ENCODE measurements around the gene MGAT4C.
"Not testable (repeated sequence)": the region's sequence is repeated elsewhere in the genome, so short reads cannot be mapped to it uniquely, and the experiment has no call there.

MGAT4C gene

DNA sequence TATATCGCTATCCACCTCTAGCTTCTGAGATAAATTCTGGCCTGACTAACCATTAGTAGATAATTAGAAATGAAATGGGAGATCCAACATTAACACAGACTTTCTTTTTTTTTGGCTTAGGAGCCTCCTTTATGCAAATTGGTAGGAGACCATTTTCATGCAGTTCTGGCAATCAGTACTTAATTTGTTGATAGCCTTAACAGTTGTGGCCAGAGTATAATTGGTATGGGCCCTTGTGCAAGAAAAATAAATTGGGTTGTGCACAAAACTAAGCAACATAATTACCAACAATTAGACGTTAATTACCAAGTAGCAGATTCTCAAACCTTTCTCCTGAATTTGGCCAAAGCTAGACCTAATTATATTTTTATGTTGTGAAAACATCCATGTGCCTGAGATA is 111.0 kb downstream of the MGAT4C start:
- Mint-ChIP-seq H3K27me3 (no peaks in the 10 kb centered on the region), H3K27ac (no peak overlapping the region), H3K36me3 (ENCODE audit: insufficient read depth) (no peaks in the 10 kb centered on the region), H3K4me3 (no peak overlapping the region), H3K9me3 (peaks cover 0 to 12% of the 10 kb centered on the region in 2 donors), H3K4me1 (ENCODE audit: low read depth in 2 of 2) (no peaks in the 10 kb centered on the region)
- no peak for DNase-seq
- no peak for ATAC-seq (replicated peaks)

DNA sequence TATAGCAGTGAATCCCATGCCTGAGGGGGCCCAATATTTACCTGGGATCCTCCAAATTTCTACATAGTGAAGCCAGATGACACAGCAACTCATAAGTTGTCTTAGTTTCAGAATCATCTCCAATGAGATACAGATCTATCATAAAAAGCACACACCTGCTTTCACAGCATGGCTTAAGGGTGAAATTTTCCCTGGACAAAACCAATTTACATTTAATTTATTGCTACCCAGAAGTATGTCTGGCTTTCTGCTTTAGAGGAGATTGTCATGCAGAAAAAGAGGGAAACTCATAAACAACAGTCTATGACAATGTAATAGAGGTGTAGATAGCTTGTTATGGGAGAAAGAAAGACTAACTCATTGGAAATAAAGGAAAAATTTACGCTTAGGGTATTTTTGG is 113.0 kb downstream of the MGAT4C start:
- ATAC-seq (replicated peaks): no peak
- no peak overlapping the region for H3K4me3 Mint-ChIP-seq
- no peak for DNase-seq
- no peaks in the 10 kb centered on the region for H3K27me3 Mint-ChIP-seq
- H3K27ac Mint-ChIP-seq: no peak overlapping the region
- H3K36me3 Mint-ChIP-seq (ENCODE audit: insufficient read depth): no peaks in the 10 kb centered on the region
- no peaks in the 10 kb centered on the region for H3K4me1 Mint-ChIP-seq (ENCODE audit: low read depth in 2 of 2)
- peaks cover 3 to 14% of the 10 kb centered on the region in 2 donors for H3K9me3 Mint-ChIP-seq

DNA sequence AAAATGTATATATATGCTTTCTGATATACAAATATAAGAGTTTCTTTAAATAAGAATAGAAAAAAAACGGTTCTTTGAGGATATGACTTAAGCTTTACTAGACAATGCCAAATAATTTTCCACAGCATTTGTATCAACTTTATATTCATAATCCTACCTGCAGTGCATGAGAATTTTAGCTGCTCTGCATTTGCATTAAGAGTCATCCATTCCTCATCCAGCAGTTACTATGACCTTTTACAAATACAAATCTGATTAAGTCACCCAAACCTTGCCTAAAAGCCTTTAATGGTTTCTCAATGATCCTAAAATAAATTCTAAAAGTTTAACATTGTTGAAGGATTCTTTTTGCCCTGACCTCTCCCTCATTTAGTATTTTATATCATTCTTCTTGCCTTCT is 116.5 kb downstream of the MGAT4C start:
- H3K36me3 Mint-ChIP-seq (ENCODE audit: insufficient read depth): no peaks in the 10 kb centered on the region
- no peaks in the 10 kb centered on the region for H3K4me1 Mint-ChIP-seq (ENCODE audit: low read depth in 2 of 2)
- no peak overlapping the region for H3K4me3 Mint-ChIP-seq
- H3K27ac Mint-ChIP-seq: no peak overlapping the region
- peaks cover 10 to 32% of the 10 kb centered on the region in 2 donors for H3K9me3 Mint-ChIP-seq
- DNase-seq (no peak), ATAC-seq (replicated peaks) (no peak)
- H3K27me3 Mint-ChIP-seq: no peaks in the 10 kb centered on the region

- no peaks in the 10 kb centered on the region for H3K4me1 Mint-ChIP-seq (ENCODE audit: low read depth in 2 of 2)
- H3K4me3 Mint-ChIP-seq: no peak overlapping the region
- no peak for DNase-seq
- no peaks in the 10 kb centered on the region for H3K27me3 Mint-ChIP-seq
- H3K9me3 Mint-ChIP-seq: peaks cover 10 to 32% of the 10 kb centered on the region in 2 donors
- H3K27ac Mint-ChIP-seq: no peak overlapping the region
- ATAC-seq (replicated peaks): no peak
- H3K36me3 Mint-ChIP-seq (ENCODE audit: insufficient read depth): no peaks in the 10 kb centered on the region
Observed at GRCh38 chr12:86138770-86139169, 117.4 kb downstream of the MGAT4C start.

- no peaks in the 10 kb centered on the region for H3K36me3 Mint-ChIP-seq (ENCODE audit: insufficient read depth)
- H3K4me3 Mint-ChIP-seq: no peak overlapping the region
- DNase-seq (no peak), ATAC-seq (replicated peaks) (no peak)
- H3K27ac Mint-ChIP-seq: no peak overlapping the region
- no peaks in the 10 kb centered on the region for H3K27me3 Mint-ChIP-seq
- H3K9me3 Mint-ChIP-seq: peaks cover 10 to 25% of the 10 kb centered on the region in 2 donors
- no peaks in the 10 kb centered on the region for H3K4me1 Mint-ChIP-seq (ENCODE audit: low read depth in 2 of 2)
Observed at GRCh38 chr12:86137936-86138335, 118.3 kb downstream of the MGAT4C start.

DNA sequence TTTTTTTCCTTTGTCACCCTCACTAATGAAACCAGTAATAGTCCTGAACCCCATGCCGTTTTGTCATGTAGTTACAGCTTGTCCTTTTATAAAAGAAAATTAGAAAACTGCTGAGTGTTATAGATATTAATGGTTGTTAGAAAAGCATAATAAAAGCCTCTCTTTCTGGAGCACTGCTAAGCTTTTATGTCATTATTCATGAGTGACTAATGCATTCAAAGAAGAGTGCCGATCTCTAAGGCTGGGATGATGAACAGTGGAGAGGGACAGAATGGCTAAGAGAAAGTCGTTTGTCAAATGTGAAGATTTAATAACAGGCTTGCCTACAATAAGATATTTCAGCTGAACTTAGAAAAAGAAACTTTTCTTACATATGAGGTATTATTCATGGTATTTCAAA is 121.6 kb downstream of the MGAT4C start:
- H3K27me3 Mint-ChIP-seq: no peaks in the 10 kb centered on the region

GRCh38 chr12:86126900-86127299 is 129.3 kb downstream of the MGAT4C start:
- not testable (repeated sequence) for H3K27ac Mint-ChIP-seq; H3K27me3 Mint-ChIP-seq; H3K4me1 Mint-ChIP-seq (ENCODE audit: low read depth in 2 of 2); H3K4me3 Mint-ChIP-seq; ATAC-seq (replicated peaks); H3K36me3 Mint-ChIP-seq (ENCODE audit: insufficient read depth); H3K9me3 Mint-ChIP-seq; DNase-seq

More for the DNA sequence above, 121.6 kb downstream of the MGAT4C start:
- Mint-ChIP-seq H3K4me1 (ENCODE audit: low read depth in 2 of 2) (no peaks in the 10 kb centered on the region), H3K27ac (no peak overlapping the region), H3K4me3 (no peak overlapping the region), H3K36me3 (ENCODE audit: insufficient read depth) (no peaks in the 10 kb centered on the region), H3K9me3 (peaks cover 8 to 25% of the 10 kb centered on the region in 2 donors)
- DNase-seq (no peak), ATAC-seq (replicated peaks) (no peak)

DNA sequence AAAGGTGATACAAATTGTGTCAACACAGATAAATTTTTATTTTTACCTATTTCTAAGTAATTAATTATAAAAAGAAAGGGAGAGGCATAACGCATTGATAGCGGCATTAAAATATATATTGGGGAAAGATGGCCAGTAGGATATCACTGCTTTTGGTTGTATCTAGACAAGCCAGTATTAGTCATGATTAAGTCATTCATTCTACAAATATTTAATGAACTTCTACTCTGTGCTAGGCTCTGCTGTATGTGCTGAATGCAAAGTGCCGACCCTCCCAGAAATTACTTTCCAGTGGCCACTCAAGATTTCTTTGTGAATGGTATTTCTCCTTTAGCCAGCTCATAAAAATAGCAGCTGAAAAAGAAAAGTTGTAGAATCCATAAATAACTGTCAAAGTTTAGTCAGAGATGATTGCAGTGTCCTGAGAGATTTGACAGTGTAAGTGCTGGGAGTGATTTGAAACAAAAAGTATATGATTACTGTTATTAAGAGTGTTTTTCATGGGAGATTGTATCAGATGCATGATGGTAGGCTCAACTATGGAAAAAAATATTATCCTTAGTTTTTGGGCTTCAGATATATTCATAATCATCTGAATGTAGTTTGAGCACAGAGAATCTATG is 133.2 kb downstream of the MGAT4C start:
- Mint-ChIP-seq H3K4me1 (ENCODE audit: low read depth in 2 of 2) (no peaks in the 10 kb centered on the region), H3K27me3 (no peaks in the 10 kb centered on the region), H3K4me3 (no peak overlapping the region), H3K27ac (no peak overlapping the region), H3K9me3 (peaks cover 2 to 7% of the 10 kb centered on the region in 2 donors), H3K36me3 (ENCODE audit: insufficient read depth) (no peaks in the 10 kb centered on the region)
- no peak for DNase-seq
- ATAC-seq (replicated peaks): no peak

DNA sequence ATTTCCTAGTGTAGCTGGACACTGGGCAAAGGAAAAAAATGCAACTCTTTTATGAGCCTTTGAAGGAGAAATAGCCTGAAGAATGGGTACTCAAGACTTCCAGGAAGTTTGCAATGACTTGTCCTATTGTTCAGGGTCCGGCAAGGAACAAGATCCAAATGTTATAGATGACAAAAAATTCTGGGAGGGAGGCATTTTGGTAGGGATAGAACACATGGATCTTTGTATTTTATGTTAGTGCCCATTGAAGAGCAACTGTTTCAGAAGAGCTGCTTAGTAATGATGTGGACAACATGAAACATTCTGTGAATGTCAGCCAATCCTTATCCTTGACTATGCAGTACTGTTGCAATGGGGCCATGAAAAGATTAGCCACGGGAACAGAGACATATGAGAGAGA is 138.0 kb downstream of the MGAT4C start:
- Mint-ChIP-seq H3K36me3 (ENCODE audit: insufficient read depth) (no peaks in the 10 kb centered on the region), H3K27me3 (no peaks in the 10 kb centered on the region), H3K9me3 (peaks cover 7% of the 10 kb centered on the region in 2 donors), H3K4me1 (ENCODE audit: low read depth in 2 of 2) (no peaks in the 10 kb centered on the region), H3K4me3 (no peak overlapping the region), H3K27ac (no peak overlapping the region)
- no peak for DNase-seq
- no peak for ATAC-seq (replicated peaks)

GRCh38 chr12:86117711-86118110 is 138.5 kb downstream of the MGAT4C start:
- Mint-ChIP-seq H3K4me1 (ENCODE audit: low read depth in 2 of 2) (no peaks in the 10 kb centered on the region), H3K27me3 (no peaks in the 10 kb centered on the region), H3K4me3 (no peak overlapping the region), H3K27ac (no peak overlapping the region), H3K36me3 (ENCODE audit: insufficient read depth) (no peaks in the 10 kb centered on the region), H3K9me3 (peaks cover 7% of the 10 kb centered on the region in 2 donors)
- no peak for DNase-seq
- no peak for ATAC-seq (replicated peaks)

DNA sequence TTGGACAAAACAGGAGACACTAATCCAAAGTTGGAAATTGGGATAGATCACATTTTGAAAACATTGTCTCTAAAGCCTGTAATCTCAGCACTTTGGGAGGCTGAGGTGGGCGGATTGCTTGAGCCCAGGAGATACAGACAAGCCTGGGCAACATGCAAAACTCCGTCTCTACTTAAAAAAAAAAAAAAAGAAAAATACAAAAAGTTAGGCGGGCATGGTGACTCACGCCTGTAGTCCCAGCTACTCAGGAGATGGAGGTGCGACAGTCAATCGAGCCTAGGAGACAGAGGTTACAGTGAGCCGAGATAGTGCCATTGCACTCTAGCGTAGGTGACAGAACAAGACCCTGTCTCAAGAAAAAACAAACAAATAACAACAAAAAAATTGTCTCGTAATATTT is 152.1 kb downstream of the MGAT4C start:
- H3K27ac Mint-ChIP-seq: no peak overlapping the region
- peaks cover 2 to 11% of the 10 kb centered on the region in 2 donors for H3K9me3 Mint-ChIP-seq
- no peak for DNase-seq
- H3K4me1 Mint-ChIP-seq (ENCODE audit: low read depth in 2 of 2): no peaks in the 10 kb centered on the region
- no peak overlapping the region for H3K4me3 Mint-ChIP-seq
- no peak for ATAC-seq (replicated peaks)
- no peaks in the 10 kb centered on the region for H3K27me3 Mint-ChIP-seq
- H3K36me3 Mint-ChIP-seq (ENCODE audit: insufficient read depth): no peaks in the 10 kb centered on the region

GRCh38 chr12:86097161-86097560 is 159.0 kb downstream of the MGAT4C start:
- no peaks in the 10 kb centered on the region for H3K27me3 Mint-ChIP-seq
- H3K4me3 Mint-ChIP-seq: no peak overlapping the region
- no peak for DNase-seq
- no peaks in the 10 kb centered on the region for H3K36me3 Mint-ChIP-seq (ENCODE audit: insufficient read depth)
- no peak overlapping the region for H3K27ac Mint-ChIP-seq
- peaks cover 0 to 5% of the 10 kb centered on the region in 2 donors for H3K9me3 Mint-ChIP-seq
- H3K4me1 Mint-ChIP-seq (ENCODE audit: low read depth in 2 of 2): no peaks in the 10 kb centered on the region
- ATAC-seq (replicated peaks): no peak

- no peak overlapping the region for H3K27ac Mint-ChIP-seq
- DNase-seq (no peak), ATAC-seq (replicated peaks) (no peak)
- H3K4me3 Mint-ChIP-seq: no peak overlapping the region
- no peaks in the 10 kb centered on the region for H3K4me1 Mint-ChIP-seq (ENCODE audit: low read depth in 2 of 2)
- peaks cover 0 to 9% of the 10 kb centered on the region in 2 donors for H3K9me3 Mint-ChIP-seq
- H3K36me3 Mint-ChIP-seq (ENCODE audit: insufficient read depth): no peaks in the 10 kb centered on the region
- H3K27me3 Mint-ChIP-seq: no peaks in the 10 kb centered on the region
Observed at GRCh38 chr12:86091681-86092080, 164.5 kb downstream of the MGAT4C start.

- Mint-ChIP-seq H3K9me3 (peaks cover 8 to 13% of the 10 kb centered on the region in 2 donors), H3K4me1 (ENCODE audit: low read depth in 2 of 2) (no peaks in the 10 kb centered on the region), H3K27me3 (no peaks in the 10 kb centered on the region)
Observed at GRCh38 chr12:86081843-86082242, 174.3 kb downstream of the MGAT4C start.

GRCh38 chr12:86059052-86059451 is 197.1 kb downstream of the MGAT4C start:
- not testable (repeated sequence) for H3K9me3 Mint-ChIP-seq; ATAC-seq (replicated peaks); H3K36me3 Mint-ChIP-seq (ENCODE audit: insufficient read depth); H3K4me1 Mint-ChIP-seq (ENCODE audit: low read depth in 2 of 2); H3K27me3 Mint-ChIP-seq; DNase-seq; H3K4me3 Mint-ChIP-seq; H3K27ac Mint-ChIP-seq

More at GRCh38 chr12:86081843-86082242, 174.3 kb downstream of the MGAT4C start:
- DNase-seq (no peak), ATAC-seq (replicated peaks) (no peak)
- Mint-ChIP-seq H3K36me3 (ENCODE audit: insufficient read depth) (no peaks in the 10 kb centered on the region), H3K4me3 (no peak overlapping the region), H3K27ac (no peak overlapping the region)
